GM12891 (cell line): ENCODE measurements around the gene GPR161.
"Not testable (repeated sequence)": the region's sequence is repeated elsewhere in the genome, so short reads cannot be mapped to it uniquely, and the experiment has no call there.

ENCODE experiments used
- DNase-seq: peaks from one replicate; pipeline ENCODE4 v3.0.0; 2011; ENCODE audit warnings: low spot score; ENCODE audit not compliant: insufficient read length
- FAIRE-seq: peaks from 2 replicates; lab custom pipeline; 2011; peaks lifted over from hg19 to GRCh38; lab: Jason Lieb, UNC
- PAX5 ChIP-seq: IDR thresholded peaks from 2 replicates; pipeline ENCODE4 v1.6.1; 2011; ENCODE audit warnings: low read length, moderate library complexity, mild to moderate bottlenecking; ENCODE audit not compliant: insufficient read depth, severe bottlenecking
- POLR2A ChIP-seq: IDR thresholded peaks from 2 replicates; pipeline ENCODE4 v1.6.1; 2011; ENCODE audit warnings: low read depth, low read length, control low read depth
- POLR2AphosphoS5 ChIP-seq: IDR thresholded peaks from 2 replicates; pipeline ENCODE4 v1.6.1; 2011; ENCODE audit warnings: low read depth, low read length, control low read depth
- POU2F2 ChIP-seq: IDR thresholded peaks from 2 replicates; pipeline ENCODE4 v1.6.1; 2011; ENCODE audit warnings: low read depth, mild to moderate bottlenecking, control low read depth, low read length, moderate library complexity
- SPI1 ChIP-seq: IDR thresholded peaks from 2 replicates; pipeline ENCODE4 v1.6.1; 2011; ENCODE audit warnings: low read depth, low read length, control low read depth
- TAF1 ChIP-seq: IDR thresholded peaks from 2 replicates; pipeline ENCODE4 v1.6.1; 2011; ENCODE audit warnings: low read depth, low read length, control low read depth

GPR161 gene

GRCh38 chr1:168079761-168080160, 57.0 kb downstream of the GPR161 start:
- DNase-seq: no peak
- no peak for FAIRE-seq
- no peak for TF ChIP-seq TAF1
- no peak for TF ChIP-seq POLR2A
- TF ChIP-seq POLR2AphosphoS5: no peak
- TF ChIP-seq SPI1: no peak
- TF ChIP-seq POU2F2: no peak
- no peak for TF ChIP-seq PAX5

- DNase-seq (no peak), FAIRE-seq (no peak)
- no peak for TF ChIP-seq POLR2AphosphoS5
- no peak for TF ChIP-seq PAX5
- TF ChIP-seq TAF1: no peak
- TF ChIP-seq POLR2A: no peak
- no peak for TF ChIP-seq POU2F2
- no peak for TF ChIP-seq SPI1
Measured at GRCh38 chr1:168069384-168069783, 67.3 kb downstream of the GPR161 start.

- DNase-seq: no peak
- TF ChIP-seq PAX5 (no peak), POU2F2 (no peak), SPI1 (no peak), POLR2AphosphoS5 (no peak), TAF1 (no peak), POLR2A (no peak)
- FAIRE-seq: no peak
Measured at GRCh38 chr1:168065506-168065905, 71.2 kb downstream of the GPR161 start.

- no peak for TF ChIP-seq POLR2A
- TF ChIP-seq TAF1: no peak
- no peak for TF ChIP-seq SPI1
- no peak for TF ChIP-seq PAX5
- no peak for TF ChIP-seq POU2F2
- no peak for TF ChIP-seq POLR2AphosphoS5
- DNase-seq (no peak), FAIRE-seq (no peak)
Measured at GRCh38 chr1:168064216-168064615, 72.5 kb downstream of the GPR161 start.

GRCh38 chr1:168057921-168058320, 78.8 kb downstream of the GPR161 start:
- no peak for DNase-seq
- FAIRE-seq: no peak
- TF ChIP-seq PAX5 (no peak), POU2F2 (no peak), POLR2AphosphoS5 (no peak), TAF1 (no peak)

GRCh38 chr1:168057355-168057754, 79.4 kb downstream of the GPR161 start:
- no peak for DNase-seq
- FAIRE-seq: no peak
- TF ChIP-seq TAF1 (no peak), POLR2AphosphoS5 (no peak), POU2F2 (no peak), POLR2A (no peak), PAX5 (no peak), SPI1 (no peak)

DNA sequence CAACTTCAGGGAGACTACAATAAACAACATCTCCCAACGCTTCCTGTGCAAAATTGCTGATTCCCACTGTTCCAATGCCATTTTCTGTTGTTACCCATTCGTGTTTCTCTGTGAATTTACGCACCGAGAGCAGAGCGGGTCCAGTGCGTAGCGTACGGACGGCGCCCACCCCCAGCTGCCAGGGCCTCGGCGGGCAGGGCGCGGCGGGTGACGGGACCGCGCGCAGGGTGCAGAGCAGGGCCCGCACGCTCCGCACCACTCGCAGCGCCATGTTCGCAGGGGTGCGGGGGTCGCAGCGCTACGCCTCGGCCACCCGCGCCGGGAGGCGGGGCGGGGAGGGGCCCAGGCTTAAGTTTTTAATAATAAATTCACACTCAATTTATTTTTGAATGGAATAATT, 80.6 kb downstream of the GPR161 start:
- not testable (repeated sequence) for FAIRE-seq

DNA sequence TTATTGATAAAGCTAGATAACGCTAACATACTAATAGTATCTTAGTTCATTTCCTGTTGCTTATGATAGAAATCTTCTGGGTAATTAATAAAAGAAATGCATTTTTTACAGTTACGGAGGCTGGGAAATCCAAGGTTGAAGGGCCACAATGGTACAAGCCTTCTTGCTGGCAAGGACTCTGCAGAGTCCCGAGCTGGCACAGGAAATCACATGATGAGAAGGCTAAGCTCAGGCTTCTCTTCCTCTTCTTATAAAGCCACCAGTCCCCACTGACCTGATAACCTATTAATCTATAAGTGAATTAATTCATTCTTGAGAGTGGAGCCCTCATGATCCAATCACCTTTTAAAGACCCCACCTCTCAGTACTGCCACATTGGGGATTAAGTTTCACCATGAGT, 82.6 kb downstream of the GPR161 start:
- no peak for FAIRE-seq
- no peak for DNase-seq
- no peak for TF ChIP-seq TAF1
- no peak for TF ChIP-seq POLR2A
- TF ChIP-seq POU2F2: no peak
- TF ChIP-seq SPI1: no peak
- TF ChIP-seq POLR2AphosphoS5: no peak
- no peak for TF ChIP-seq PAX5

More for the DNA sequence above, 80.6 kb downstream of the GPR161 start:
- DNase-seq: not testable (repeated sequence)

- FAIRE-seq (no peak), DNase-seq (no peak)
- TF ChIP-seq PAX5 (no peak), TAF1 (no peak), POLR2AphosphoS5 (no peak), POLR2A (no peak), POU2F2 (no peak), SPI1 (no peak)
Measured at GRCh38 chr1:168053681-168054080, 83.0 kb downstream of the GPR161 start.

DNA sequence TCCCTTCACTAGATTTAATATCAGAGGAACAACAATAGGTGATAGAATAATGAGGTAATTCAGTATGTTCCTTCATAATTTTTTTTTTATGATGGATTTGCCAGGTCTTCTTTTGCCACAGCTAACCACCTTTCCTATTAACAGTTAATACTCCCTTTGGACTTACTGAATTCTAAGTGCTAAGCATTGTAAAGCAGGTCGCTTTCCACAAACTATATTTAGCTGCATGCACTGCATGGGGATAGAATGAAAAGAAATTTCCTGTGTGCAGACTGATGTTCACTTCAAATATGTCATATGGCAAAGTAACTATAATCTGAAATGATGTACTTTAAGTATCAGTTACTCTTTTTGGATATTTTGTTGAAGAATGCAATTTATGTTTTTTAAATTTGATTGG, 85.8 kb downstream of the GPR161 start:
- FAIRE-seq (no peak), DNase-seq (no peak)
- no peak for TF ChIP-seq POLR2A
- TF ChIP-seq SPI1: no peak
- no peak for TF ChIP-seq PAX5
- no peak for TF ChIP-seq POLR2AphosphoS5
- TF ChIP-seq POU2F2: no peak
- TF ChIP-seq TAF1: no peak

- FAIRE-seq (no peak), DNase-seq (no peak)
- no peak for TF ChIP-seq POU2F2
- TF ChIP-seq TAF1: no peak
- TF ChIP-seq POLR2AphosphoS5: no peak
- TF ChIP-seq SPI1: no peak
- no peak for TF ChIP-seq PAX5
- no peak for TF ChIP-seq POLR2A
Measured at GRCh38 chr1:168050307-168050706, 86.4 kb downstream of the GPR161 start.

DNA sequence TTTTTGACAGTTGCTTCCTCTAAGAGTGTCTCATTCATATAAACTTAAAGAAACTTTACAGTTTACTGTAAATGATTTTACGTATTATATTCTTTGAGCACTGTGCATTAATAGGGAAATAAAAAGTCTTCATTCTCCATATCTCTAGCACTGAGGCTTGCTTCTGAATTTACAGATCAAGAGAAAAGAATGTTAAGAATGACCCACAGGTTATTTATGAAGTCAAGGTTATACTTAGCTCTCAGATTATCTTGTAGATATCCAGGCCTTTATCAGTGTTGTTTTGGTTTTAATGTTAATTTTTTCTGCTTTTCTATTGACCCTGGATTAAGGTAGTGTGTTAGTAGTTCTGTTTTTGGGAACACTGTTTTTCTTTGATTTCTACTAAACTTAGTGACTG, 91.4 kb downstream of the GPR161 start:
- TF ChIP-seq POLR2A (no peak), POU2F2 (no peak), TAF1 (no peak), POLR2AphosphoS5 (no peak), PAX5 (no peak), SPI1 (no peak)
- DNase-seq (no peak), FAIRE-seq (no peak)
